MCF 10A (cell line): Measurements from ENCODE around the gene ACVR2A. TPM values are rescaled to one million over a fixed set of nuclear protein-coding genes. Genes with fewer than 3 reads are reported as not detected.

Experiments
- BruUV-seq: library from RNA; stranded (reverse); fragments of 400-500 nt; replicated peaks from 2 replicates; lab custom pipeline; 2021; lab: Mats Ljungman, UMichigan
- CTCF ChIA-PET: fragments of 300-600 bp; sonication (Branson Sonifier 250); formaldehyde crosslinking; extraction: SDS; loops from one replicate; lab custom pipeline; 2021; ENCODE audit warnings: antibody characterized with exemption, inconsistent platforms; lab: Yijun Ruan, JAX
- POLR2A ChIA-PET: fragments of 300-600, 350-650 bp; sonication (Branson Sonifier 250); formaldehyde crosslinking; extraction: SDS; loops from one replicate; lab custom pipeline; 2020; ENCODE audit warnings: antibody characterized with exemption, inconsistent platforms; lab: Yijun Ruan, JAX
- DNase-seq: peaks from one replicate; pipeline ENCODE4 v3.0.0-alpha.2; 2018; ENCODE audit not compliant: unreplicated experiment
- H3K27ac Mint-ChIP-seq: one replicate; pipeline ENCODE4 v1.8.0; 2022; ENCODE audit warnings: mild to moderate bottlenecking, low read depth, mixed read lengths; ENCODE audit not compliant: unreplicated experiment
- H3K27me3 Mint-ChIP-seq: one replicate; pipeline ENCODE4 v1.8.0; 2022; ENCODE audit warnings: mixed read lengths; ENCODE audit not compliant: insufficient read depth, unreplicated experiment
- H3K36me3 Mint-ChIP-seq: one replicate; pipeline ENCODE4 v1.8.0; 2022; ENCODE audit warnings: mild to moderate bottlenecking, moderate library complexity, mixed read lengths; ENCODE audit not compliant: insufficient read depth, unreplicated experiment
- H3K4me1 Mint-ChIP-seq: one replicate; pipeline ENCODE4 v1.8.0; 2022; ENCODE audit warnings: mixed read lengths; ENCODE audit not compliant: insufficient read depth, unreplicated experiment
- H3K4me3 Mint-ChIP-seq: one replicate; pipeline ENCODE4 v1.8.0; 2022; ENCODE audit warnings: mild to moderate bottlenecking, moderate library complexity, mixed read lengths; ENCODE audit not compliant: unreplicated experiment
- H3K9me3 Mint-ChIP-seq: one replicate; pipeline ENCODE4 v1.8.0; 2022; ENCODE audit warnings: mixed read lengths; ENCODE audit not compliant: unreplicated experiment
- CTCF ChIP-seq: fragments of 200-600 bp; IDR thresholded peaks from one replicate; pipeline ENCODE4 v1.8.0; 2022; ENCODE audit warnings: antibody characterized with exemption, mild to moderate bottlenecking; ENCODE audit not compliant: unreplicated experiment
- intact Hi-C: fragments of 100-400 bp; cut with micrococcal nuclease; formaldehyde crosslinking; loops from 2 replicates; pipeline ENCODE4 v1.14.1; 2022
- total RNA-seq: library from RNA; stranded (reverse); gene quantifications from 2 replicates; pipeline ENCODE4 v1.2.3, GENCODE V29; 2022

Gene ACVR2A
- total RNA-seq, 1 experiment from 2014 or later, result 11.2 TPM

DNA sequence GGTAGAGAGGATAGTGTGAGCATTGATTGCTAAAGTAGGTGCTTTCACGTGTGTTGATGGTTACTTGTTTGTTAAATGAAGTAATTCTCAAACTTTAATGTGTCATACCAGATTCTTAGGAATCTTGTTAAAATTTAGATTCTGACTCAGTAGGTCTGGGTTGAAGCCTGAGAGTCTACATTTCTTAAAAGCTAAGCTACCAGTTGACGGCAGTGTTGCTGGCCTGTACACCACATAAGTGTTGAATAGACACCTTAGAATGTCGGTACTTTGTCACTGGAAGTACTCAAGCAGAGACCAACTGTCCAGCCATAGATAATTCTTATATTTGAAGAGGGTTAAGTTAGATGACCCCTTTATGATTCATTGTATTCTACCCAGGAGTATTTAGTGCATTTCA, 79.8 kb downstream of the ACVR2A start:
- Mint-ChIP-seq H3K4me3 (no peak overlapping the region), H3K27me3 (no peaks in the 10 kb centered on the region), H3K4me1 (no peaks in the 10 kb centered on the region), H3K36me3 (peaks cover 33% of the 10 kb centered on the region), H3K9me3 (no peaks in the 10 kb centered on the region), H3K27ac (no peak overlapping the region)
- DNase-seq, result no peak
- TF ChIP-seq CTCF, result no peak
- ChIA-PET CTCF (interaction anchor here (0.5 to 0.8 kb wide), 3 partner anchors 11 to 842 kb away, joined by 3 to 4 read pairs (median 3); no protein-coding TSS in a partner anchor), POLR2A (interaction anchor here (0.8 kb wide), 1 partner anchor 13 kb away, joined by 3 read pairs; no protein-coding TSS in a partner anchor)
- BruUV-seq, result no TSS peak
- intact Hi-C loops, result no loop called here

DNA sequence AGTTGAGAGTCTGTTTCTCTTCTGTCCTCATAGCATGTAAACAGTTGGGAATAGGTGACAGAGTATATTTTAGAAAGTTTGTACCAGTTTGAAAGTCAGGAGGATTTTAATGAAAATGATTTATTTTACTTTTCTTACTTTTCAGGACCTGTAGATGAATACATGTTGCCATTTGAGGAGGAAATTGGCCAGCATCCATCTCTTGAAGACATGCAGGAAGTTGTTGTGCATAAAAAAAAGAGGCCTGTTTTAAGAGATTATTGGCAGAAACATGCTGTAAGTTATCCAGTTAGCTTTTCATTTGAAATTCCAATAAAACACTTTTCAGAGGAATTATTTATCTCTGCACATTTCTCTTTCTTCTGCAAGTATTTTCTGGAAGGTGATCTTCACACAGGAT, 81.1 kb downstream of the ACVR2A start:
- H3K4me3 Mint-ChIP-seq, result no peak overlapping the region
- DNase-seq, result no peak
- intact Hi-C loops, result no loop called here
- H3K27ac Mint-ChIP-seq, result no peak overlapping the region
- BruUV-seq, result no TSS peak
- H3K27me3 Mint-ChIP-seq, result no peaks in the 10 kb centered on the region
- TF ChIP-seq CTCF, result no peak
- H3K36me3 Mint-ChIP-seq, result peaks cover 28% of the 10 kb centered on the region
- POLR2A ChIA-PET, result interaction anchor here (1.0 kb wide), 1 partner anchor 11 kb away, joined by 3 read pairs; no protein-coding TSS in a partner anchor
- CTCF ChIA-PET, result interaction anchor here (0.8 kb wide), 1 partner anchor 11 kb away, joined by 3 read pairs; no protein-coding TSS in a partner anchor
- H3K4me1 Mint-ChIP-seq, result no peaks in the 10 kb centered on the region
- H3K9me3 Mint-ChIP-seq, result no peaks in the 10 kb centered on the region

- BruUV-seq, result TSS peak; percentile 28
- TF ChIP-seq CTCF, result no peak
- no peak for DNase-seq
- H3K27me3 Mint-ChIP-seq, result no peaks in the 10 kb centered on the region
- peaks cover 34% of the 10 kb centered on the region for H3K36me3 Mint-ChIP-seq
- no peaks in the 10 kb centered on the region for H3K4me1 Mint-ChIP-seq
- intact Hi-C loops, result no loop called here
- ChIA-PET POLR2A (no interaction called here), CTCF (interaction anchor here (0.6 kb wide), 1 partner anchor 805 kb away, joined by 3 read pairs; no protein-coding TSS in a partner anchor)
- no peak overlapping the region for H3K4me3 Mint-ChIP-seq
- no peaks in the 10 kb centered on the region for H3K9me3 Mint-ChIP-seq
- no peak overlapping the region for H3K27ac Mint-ChIP-seq
Measured at GRCh38 chr2:147927053-147927588, 82.3 kb downstream of the ACVR2A start.

GRCh38 chr2:147933931-147934330, 89.1 kb downstream of the ACVR2A start:
- no peak for TF ChIP-seq CTCF
- intact Hi-C loops, result no loop called here
- Mint-ChIP-seq H3K27me3 (no peaks in the 10 kb centered on the region), H3K27ac (no peak overlapping the region), H3K4me1 (no peaks in the 10 kb centered on the region), H3K36me3 (peaks cover 53% of the 10 kb centered on the region), H3K9me3 (no peaks in the 10 kb centered on the region), H3K4me3 (no peak overlapping the region)
- no TSS peak for BruUV-seq
- no peak for DNase-seq
- CTCF ChIA-PET, result interaction anchor here (0.6 to 1.5 kb wide), 3 partner anchors 56 to 1056 kb away, joined by 3 to 5 read pairs (median 5); no protein-coding TSS in a partner anchor
- POLR2A ChIA-PET, result no interaction called here
